SW480 (cell line): ENCODE data around the gene TK2.
"Not testable (repeated sequence)": the region's sequence is repeated elsewhere in the genome, so short reads cannot be mapped to it uniquely, and the experiment has no call there.

Experiments used
- DNase-seq: peaks from one replicate; pipeline ENCODE4 v3.0.0-alpha.2; 2016; ENCODE audit warnings: low spot score

The TK2 gene

DNA sequence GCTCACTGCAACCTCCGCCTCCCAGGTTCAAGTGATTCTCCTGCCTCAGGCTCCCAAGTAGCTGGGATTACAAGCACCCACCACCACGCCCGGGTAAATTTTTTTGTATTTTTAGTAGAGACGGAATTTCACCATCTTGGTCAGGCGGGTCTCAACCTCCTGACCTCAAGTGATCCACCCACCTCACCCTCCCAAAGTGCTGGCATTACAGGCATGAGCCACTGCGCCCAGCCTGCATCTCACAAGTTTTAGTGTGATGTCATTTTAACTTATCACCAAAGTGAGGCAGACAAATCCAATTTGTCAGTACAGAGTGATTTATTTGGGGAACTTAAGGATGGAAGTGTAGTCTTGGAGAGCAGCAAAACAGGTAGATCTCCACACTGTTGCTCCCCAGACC is 83.3 kb downstream of the TK2 start:
- not testable (repeated sequence) for DNase-seq

DNA sequence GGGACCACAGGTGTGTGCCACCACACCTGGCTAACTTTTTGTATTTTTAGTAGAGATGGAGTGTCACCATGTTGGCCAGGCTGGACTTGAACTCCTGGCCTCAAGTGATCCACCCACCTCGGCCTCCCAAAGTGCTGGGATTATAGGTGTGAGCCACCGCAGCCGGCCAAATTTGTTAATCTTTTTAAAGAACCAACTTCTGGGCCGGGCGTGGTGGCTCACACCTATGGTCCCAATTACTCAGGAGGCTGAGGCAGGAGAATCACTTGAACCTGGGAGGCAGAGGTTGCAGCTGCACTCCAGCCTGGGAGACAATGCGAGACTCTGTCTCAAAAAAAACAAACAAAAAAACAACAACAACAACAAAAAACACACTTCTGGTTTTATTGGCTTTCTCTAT is 84.0 kb downstream of the TK2 start:
- not testable (repeated sequence) for DNase-seq

DNA sequence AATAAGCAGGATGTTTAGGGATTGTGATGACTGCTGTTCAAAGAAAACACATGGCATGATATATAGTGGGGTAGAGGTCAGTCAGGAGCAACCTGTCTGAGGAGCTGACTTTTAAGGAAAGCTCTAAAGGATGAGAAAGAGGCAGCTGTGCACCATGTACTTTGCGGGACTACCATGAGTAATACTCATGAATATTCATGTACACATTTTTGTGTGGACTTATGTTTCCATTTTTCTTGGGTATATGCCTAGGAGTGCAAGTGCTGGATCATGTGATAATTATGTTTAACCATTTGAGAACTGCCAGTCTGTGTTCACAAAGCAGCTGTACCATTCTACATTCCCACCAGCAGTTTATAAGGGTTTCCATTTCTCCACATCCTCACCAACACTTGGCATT is 87.0 kb downstream of the TK2 start:
- DNase-seq, result no peak

DNA sequence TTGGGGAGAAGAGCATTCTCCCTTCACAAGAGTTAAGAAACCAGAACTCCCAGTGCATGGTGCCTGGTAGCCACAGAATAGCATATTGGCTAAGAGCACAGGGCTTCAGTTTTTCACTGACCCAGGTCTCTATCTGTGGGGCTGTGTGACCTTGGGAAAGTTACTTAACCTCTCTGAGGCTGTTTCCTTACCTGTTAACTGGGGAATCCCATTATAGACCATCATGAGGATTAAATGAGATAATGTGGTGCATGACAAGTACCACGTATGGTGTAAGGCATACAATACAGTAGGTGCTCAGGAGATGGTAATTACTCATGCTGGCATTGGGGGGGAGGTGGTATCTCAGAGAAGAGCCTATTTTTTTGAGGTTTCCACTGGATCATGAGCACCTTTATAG is 89.2 kb downstream of the TK2 start:
- DNase-seq, result no peak

DNA sequence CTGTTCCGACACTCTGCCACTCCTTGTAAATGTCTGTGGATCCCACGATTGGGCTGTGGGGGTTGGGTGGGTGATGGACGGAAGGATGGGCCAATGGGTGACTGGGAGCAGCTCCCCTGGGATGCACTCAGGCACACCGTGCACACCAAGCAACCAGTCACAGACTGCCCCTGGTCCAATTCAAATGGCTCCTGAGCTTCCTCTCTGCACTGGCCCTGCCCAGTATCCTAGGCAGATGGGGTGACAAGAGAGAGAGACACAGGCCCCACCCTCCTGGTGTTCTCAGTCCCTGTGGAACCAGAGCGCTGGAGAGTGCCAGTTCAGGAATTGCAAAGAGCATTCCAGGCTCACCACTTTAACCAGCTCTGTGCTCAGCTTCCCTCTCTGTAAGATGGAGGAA is 90.0 kb downstream of the TK2 start:
- DNase-seq, result no peak

DNA sequence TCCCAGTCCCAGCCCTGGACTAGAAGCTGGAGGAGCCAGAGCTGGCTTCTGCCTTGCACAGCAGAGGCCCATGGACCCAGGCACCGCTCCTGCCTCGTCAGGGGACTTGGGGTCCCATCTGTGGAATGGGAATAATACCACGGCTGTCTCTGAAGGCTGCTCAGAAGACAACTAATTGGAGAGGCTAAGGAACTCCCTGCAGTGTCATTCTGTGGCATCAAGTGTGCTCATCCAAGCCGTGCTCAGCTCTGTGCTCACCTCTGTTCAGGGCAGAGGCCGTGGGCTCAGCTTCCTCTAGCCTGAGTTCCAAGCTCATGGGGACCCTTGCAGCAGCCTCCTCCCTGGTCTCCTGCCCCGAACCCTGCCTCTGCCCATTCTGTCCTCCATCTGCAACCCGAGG is 91.1 kb downstream of the TK2 start:
- DNase-seq, result no peak

DNA sequence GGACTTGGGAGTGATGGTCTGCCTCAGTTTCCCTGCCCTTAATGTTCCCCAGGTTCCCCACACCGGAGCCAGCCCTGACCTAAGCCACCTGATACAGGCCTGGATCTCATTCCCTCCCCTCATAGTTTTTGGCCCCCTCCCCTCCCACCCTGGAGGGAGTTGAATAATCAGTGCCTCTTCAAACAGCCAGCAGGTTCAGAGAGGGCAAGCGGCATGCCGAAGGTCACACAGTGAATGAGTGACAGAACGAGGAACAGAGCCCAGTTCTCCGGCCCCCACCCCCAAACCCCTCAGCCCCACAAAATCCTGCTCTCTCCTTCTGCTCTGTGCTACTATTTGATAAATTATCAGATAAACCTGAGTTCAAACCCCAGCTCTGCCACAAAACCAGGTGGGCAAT is 91.6 kb downstream of the TK2 start:
- DNase-seq, result no peak
